SKM-1 treated with dmso at 0.1 percent for 144 hours (cell line): ENCODE measurements around the gene PARP15.
"Not testable (repeated sequence)": the region's sequence is repeated elsewhere in the genome, so short reads cannot be mapped to it uniquely, and the experiment has no call there.

Source experiments
- DNase-seq: peaks from one replicate; lab custom pipeline; 2025; ENCODE audit not compliant: unreplicated experiment; lab: John Stamatoyannopoulos, UW

Gene PARP15

DNA sequence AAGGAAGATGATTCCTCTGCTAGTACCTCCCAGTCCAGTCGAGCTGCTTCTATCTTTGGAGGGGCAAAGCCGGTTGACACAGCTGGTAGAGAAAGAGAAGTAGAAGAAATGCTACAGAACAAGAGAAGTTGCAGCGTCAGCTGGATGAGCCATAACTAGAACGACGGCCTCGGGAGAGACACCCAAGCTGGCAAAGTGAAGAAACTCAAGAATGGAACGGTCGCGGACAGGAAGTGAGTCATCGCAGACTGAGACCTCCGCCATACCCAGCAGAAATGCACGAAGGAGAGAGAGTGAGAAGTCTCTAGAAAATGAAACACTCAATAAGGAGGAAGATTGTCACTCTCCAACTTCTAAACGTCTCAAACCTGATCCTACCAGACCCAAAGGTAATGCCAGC is 84.2 kb downstream of the PARP15 start:
- DNase-seq: no peak

DNA sequence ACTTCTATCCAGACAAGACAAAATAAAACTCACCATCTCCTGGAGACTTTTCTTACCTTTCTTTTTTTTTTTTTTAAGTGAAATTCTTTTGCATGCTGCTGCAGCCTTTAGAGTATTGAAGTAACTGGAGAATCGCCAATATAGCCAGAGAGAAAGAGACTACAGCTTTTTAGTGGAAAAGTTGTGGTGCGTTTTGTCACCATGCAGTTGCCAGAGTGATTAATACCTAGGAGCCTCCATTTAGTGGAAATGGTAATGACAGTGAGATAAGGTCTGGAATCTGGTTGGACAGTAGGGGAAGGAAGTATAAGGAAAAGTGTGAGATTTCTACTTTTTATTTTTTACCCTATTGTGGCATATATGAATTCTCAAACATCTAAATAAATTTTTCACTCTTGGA is 85.1 kb downstream of the PARP15 start:
- no peak for DNase-seq

DNA sequence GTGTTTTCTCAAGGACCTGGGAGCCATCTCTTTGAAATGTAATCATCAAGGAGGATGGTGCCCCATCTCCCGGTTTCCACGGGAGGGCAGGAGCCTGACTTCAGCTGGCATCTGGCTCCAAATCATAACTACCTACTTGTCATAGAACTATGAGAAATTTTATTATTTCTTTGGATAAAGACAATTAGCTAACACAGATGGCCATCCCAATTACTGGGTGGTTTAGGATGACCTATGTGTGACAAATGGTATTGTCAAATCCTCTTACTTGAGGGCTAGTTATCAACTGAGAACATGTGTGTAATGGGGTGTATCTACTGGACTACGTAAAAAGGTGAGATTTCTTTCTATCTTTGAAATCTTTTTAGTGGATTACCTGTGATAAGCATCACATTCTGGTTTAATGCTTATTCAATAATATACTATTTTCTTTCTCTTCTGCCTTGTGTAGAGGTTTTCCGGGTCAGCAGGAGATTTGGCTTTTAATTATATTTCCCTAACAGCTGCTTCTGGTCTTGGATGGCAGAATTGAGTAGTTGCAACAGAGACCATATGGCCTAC is 87.9 kb downstream of the PARP15 start:
- DNase-seq: no peak

DNA sequence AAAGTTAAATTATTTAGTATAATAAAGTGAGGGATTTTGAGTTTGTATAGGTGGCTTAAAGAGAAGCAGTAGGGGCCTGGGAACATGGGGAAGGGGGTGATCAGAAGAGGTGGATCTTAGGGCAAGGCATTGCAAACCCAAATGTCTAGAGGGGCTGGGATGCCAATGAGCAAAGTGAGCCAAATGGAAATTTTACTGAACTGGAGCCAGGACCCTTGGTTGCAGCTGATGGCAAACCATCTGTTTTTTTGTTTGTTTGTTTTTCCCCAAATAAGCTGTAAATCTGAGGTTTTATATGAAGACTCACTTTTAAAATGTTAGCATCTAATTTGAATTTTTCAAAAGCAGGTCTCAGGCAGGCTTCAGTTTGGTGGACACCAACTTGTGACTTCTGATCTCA is 88.4 kb downstream of the PARP15 start:
- no peak for DNase-seq

DNA sequence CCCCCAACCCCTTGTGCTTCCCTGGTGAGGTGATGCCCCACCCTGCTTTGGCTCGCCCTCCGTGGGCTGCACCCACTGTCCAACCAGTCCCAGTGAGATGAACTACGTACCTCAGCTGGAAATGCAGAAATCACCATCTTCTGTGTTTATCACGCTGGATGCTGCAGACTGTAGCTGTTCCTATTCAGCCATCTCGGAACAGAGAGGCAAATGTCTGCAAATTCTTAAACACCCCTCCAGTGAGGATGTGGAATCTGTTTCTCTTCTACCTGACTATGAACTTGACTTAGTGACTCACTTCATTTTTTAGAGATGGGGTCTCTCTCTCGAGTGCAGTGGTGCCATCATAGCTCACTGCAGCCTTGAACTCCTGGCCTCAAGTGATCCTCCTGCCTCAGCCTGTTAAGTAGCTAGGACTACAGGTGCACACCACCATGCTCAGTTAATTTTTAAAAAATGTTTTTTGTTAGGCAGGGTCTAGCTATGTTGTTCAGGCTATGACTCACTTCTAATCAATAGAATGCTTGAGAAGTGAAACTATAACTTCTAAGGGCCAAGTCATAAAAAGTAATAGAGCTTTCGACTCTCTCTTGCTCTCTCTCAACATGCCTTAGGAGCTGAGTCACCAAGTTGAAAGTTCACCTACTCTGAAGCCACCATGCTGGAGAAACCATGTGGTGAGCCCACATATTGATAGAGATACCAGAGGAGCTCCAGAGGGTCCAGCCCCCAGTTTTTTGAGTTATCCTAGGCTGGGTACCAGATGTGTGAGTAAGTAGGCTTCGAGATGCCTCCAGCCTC is 91.7 kb downstream of the PARP15 start:
- no peak for DNase-seq

DNA sequence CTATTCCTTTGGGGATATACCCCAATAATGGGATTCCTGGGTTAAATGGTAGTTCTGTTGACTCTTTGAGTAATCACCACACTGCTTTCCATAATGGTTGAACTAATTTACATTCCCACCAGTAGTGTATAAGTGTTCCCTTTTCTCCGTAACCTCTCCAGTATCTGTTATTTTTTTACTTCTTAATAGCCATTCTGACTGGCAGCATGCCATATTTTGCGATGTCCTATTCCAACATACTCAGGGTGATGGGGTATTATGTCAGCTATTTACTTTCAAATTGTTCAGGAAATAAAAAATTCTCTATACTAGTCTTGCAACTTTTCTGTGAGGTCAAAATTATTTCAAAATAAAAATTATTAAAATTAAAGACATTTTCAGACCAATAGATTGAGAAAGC is 94.1 kb downstream of the PARP15 start:
- no peak for DNase-seq

DNA sequence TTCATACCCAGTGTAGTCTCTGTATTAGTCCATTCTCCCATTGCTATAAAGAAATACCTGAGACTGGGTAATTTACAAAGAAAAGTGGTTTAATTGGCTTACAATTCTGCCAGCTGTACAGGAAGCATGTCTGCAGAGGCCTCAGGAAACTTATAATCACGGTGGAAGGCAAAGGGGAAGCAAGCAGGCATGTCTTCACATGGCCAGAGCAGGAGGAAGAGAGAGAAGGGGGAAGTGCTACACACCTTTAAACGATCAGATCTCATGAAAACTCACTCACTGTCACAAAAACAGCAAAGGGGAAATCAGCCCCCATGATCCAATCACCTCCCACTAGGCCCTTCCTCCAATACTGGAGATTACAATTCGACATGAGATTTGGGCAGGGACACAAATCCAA is 96.9 kb downstream of the PARP15 start:
- DNase-seq: peak; percentile 21

DNA sequence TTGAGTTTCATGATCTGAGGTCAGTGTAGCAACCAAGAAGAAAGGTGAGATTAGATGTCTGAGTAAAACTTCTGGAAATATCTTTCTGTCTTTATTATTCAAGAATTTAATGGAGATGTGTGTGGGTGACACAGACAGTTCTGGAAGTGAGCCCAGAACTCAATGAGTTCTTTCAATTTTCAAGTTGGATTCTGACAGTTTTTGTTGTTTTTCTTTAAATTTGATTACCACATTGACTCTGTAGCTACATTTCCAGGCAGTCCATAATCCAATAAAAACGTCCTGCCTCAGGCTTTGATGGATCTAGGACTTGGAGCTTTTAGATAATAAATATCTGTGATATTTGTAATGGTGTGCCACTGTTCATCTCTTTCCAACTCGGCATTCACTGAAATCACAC is 99.3 kb downstream of the PARP15 start:
- DNase-seq: no peak

DNA sequence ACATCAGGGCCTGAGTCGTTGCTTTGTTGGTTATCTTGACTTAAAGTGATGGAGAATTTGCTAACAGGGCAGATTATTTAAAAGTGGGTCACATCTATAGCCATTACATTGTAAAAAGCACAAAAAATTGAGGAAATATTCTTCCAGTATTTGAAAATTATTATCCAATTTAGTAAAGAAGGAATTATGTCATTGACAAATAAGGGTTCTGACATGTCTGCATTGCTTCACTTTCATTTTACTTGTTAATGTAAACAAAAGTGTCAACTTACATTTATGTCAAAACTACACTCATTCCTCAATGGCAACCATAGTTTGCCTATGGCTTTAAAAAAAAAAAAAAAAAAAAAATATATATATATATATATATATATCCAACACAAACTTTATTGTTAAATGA is 99.8 kb downstream of the PARP15 start:
- DNase-seq: no peak

DNA sequence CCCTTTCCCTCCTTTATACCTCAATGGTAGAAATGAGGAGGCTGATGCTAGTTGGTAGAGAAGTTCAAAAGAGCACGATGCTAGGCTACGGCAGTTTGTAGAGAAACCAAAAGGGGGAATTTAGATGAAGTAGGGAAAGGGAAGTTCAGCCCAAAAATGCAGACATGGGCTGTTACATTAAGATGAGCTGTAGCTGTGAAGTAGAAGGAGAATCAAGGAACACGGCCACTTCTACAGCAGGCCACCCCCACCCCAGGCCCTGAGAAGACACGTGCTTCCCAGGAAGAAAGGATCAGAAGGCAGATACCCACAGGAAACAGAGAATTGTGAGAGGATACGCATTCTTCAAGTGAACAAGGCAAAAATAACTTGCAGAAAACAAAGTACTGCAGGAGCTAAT is 101.1 kb downstream of the PARP15 start:
- DNase-seq: no peak

DNA sequence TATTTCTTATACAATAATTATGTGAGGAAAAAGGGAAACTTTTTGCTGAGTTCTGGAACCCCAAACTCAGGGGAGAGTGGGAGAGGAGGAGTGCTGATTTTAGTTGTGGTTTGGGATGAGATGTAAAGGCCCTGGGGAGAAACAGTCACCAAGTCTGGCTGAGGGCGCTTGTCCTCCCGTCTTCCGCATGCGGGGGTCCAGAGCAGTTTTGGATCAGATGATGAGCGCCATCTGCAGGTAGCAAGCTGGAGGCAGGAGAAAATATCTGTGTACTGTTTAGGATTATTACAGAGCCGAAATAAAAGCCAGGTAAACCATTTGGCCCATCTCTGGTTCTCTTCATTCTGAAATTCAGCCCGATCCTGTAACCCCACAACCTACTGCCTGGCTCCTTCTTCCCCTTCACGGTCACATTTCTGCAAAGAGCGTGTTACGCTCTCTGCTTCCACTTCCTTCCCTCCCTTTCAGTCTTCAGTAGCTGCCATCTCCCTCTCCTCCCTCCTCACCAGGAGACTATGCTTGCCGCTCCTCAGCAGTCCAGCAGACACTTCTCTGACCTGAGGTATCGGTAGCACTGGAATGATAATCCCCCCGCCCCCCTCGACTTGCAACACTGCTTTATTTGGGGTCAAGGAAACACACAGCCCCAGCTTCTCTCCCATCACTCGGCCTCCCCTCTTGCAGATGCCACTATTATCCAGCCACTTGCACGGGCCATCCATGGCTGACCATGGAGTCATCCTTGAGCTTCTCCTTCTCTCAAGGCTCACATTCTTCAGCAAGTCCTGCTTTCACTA is 101.8 kb downstream of the PARP15 start:
- DNase-seq: peak; percentile 76

DNA sequence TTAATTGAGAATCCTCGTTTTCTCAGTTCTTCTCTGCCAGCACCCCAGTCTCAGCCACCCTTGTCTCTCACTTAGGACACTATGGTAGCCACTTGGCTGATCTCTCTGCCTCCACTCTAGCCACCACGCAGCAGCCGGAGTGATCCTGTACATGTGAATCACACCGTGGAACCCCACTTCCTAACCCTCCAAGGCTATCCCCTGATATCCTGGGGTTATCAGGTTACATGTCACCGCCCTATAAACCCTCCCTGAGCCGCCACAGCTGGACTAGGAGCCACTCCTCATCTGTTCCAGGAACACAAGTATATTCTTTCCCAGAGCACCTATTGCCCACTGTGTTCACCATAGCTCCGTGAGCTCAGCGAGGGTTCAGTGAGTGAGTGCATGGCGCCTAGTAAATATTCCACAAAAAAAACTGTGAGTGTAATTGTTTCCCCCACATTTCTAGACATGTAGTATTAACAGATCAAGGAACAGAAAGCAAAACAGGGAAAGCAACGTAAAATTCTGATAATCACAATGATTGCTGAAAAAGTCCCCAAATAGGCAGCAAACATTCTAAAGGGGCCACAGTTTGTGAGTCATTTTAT is 102.5 kb downstream of the PARP15 start:
- no peak for DNase-seq

DNA sequence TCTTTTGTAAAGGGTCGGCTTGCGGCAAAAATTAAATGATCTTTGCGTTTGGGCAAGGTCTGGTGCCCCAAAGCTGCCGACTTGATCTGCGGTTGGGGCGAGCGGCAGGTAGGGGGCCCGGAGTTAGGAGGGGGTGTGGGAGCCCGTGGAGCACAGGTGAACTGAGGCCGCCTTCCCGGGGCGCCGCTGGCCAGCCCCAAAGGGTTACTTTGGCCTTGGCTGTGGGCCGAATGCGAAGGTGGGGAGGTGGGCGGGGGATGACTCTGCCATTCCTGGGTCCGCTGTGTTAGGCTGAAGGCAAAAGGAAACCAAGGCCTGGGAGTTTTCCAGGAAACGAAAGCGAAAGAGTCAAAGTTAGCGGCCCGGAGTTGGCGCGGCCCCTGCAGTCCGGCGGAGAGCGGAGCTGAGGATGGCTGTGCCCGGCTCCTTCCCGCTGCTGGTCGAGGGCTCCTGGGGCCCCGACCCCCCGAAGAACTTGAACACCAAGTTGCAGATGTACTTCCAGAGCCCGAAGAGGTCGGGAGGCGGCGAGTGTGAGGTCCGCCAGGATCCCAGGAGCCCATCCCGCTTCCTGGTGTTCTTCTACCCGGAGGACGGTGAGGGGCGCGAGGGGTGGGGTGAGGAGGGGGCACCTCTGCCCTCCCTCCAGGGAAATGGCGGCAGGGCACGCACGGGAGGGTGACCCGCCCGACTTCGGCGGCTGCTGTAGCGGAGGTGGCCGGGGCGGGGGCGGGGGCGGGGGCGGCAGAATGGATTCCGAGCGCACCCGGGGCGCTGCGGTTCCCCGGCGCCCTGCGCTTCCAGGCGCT is 103.2 kb downstream of the PARP15 start, which contains the start of gene PARP14:
Gene PARP14, plus strand, starts transcription at position 365 of the 809 bp plus-strand sequence. Its CDS starts 45 bp downstream, at position 410.
- no peak for DNase-seq

DNA sequence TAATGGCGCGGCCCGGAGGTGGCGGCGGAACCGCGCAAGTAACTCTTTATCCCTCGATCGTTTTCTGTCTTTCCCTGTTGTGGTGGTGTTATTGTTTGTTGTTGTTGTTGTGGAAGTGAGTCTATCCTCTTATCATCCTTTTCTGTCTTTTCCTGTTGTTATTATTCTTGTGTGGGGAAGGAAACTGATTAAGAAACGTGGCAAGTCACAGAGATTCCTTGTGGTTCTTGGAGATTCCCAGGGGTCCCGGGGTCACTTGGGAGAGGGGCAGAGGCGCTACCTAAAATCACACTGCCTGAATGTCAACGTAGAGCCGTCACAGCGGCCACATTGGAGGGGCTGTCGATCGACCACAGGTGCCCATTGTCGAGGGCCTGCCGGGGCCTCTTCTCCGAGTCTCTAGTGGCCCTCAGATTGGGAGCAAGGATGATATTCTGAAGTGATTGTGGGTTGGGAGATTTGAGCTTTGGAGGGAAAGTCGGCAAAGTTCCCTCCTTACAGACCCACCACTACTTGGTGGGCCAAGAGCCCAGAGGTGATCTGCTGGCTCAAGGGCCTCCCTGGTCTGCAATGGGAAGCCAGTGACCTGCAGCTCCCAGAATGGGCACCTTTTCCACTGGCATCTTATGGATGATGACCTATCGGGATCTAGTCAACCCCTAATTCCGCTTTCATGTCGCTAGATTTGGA is 104.0 kb downstream of the PARP15 start:
- no peak for DNase-seq

DNA sequence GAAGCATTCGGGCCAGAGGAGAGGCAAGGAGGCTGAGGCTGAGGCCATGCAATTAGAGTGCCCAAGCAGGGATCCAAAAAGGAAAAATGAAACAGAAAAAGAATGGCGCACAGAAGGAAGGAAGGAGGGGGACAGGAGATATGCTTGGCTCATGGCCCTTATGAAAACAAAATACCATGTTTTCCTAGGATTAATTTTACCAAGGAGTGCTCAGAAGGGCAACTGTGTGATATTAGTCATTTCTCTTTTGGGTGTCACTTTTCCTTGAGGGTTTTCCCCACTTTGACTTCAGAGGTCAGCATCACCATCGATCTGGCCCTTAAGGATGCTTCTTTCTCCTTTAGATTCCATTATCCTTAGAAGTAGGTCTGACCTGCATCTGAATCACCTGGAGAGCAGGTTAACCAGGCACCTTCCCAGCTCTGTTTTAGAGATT is 104.5 kb downstream of the PARP15 start:
- DNase-seq: no peak

DNA sequence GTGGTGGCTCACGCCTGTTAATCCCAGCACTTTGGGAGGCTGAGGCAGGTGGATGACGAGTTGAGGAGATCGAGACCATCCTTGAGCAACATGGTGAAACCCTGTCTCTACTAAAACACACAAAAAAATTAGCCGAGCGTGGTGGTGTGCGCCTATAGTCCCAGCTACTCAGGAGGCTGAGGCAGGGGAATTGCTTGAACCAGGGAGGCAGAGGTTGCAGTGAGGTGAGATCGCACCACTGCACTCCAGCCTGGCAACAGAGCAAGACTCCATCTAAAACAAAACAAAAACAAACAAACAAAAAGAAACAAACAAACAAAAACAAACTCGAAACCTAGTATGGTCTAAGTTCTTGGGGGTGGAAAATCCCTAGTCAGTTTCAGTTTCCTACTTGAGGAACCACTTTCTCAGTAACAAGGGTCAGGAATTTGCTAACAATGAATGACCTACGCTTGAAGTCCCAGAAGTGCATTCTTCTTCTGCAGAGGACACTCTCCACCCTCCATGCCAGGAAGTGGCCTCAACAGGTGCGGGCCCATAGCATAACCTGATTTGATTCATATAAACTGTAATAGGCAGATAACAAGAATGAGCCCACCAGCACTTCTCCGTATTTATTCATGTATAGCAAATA is 105.4 kb downstream of the PARP15 start:
- DNase-seq: not testable (repeated sequence)

DNA sequence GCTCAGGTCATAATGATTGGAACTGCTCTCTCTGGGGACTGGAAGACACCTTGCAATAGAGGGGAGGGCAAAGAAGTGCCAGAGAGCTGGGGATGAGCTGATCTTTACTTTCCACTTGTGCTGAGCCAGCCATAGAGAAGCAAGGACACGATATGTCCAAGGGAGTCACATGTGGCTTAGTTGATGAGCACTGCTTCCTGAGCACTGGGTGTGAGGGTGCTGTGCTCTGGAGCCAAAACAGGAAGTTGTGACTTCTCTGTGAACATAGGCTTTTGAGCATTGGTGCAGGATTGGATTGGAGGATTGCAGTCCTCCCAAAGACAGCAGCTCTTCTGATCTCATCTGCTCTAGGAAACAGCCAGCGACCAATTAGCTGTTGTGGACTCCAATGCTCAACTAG is 109.8 kb downstream of the PARP15 start:
- no peak for DNase-seq
